Mesenchymal stem cell (in vitro differentiated cells and primary cell): Measurements from ENCODE around the gene SRSF10.

Source experiments
- DNase-seq: peaks from one replicate; pipeline ENCODE4 v3.0.0-alpha.2; 2013
- H2AFZ ChIP-seq: one replicate; pipeline ENCODE4 v1.6.1; 2013; ENCODE audit warnings: low read depth, mild to moderate bottlenecking, control low read depth, inconsistent platforms, low read length, moderate library complexity
- H2AK5ac ChIP-seq: 2 replicates; pipeline ENCODE4 v1.6.1; 2013; ENCODE audit warnings: low read length, moderate library complexity, mild to moderate bottlenecking, inconsistent platforms; ENCODE audit not compliant: severe bottlenecking
- H2BK120ac ChIP-seq: one replicate; pipeline ENCODE4 v1.6.1; 2013; ENCODE audit warnings: low read depth, mild to moderate bottlenecking, inconsistent platforms, low read length, moderate library complexity
- H2BK12ac ChIP-seq, 2 experiments: one replicate each; pipeline ENCODE4 v1.6.1; 2013; ENCODE audit warnings: inconsistent platforms in 2 of 2, low read length in 2 of 2, mild to moderate bottlenecking in 2 of 2, moderate library complexity in 2 of 2, control low read depth in 1 of 2
- H2BK15ac ChIP-seq: one replicate; pipeline ENCODE4 v1.6.1; 2013; ENCODE audit warnings: mild to moderate bottlenecking, low read depth, inconsistent platforms; ENCODE audit not compliant: poor library complexity, severe bottlenecking
- H2BK5ac ChIP-seq: 2 replicates; pipeline ENCODE4 v1.6.1; 2013; ENCODE audit warnings: low read depth, mild to moderate bottlenecking, low read length, control low read depth, inconsistent platforms; ENCODE audit not compliant: poor library complexity, severe bottlenecking
- H3K14ac ChIP-seq, 2 experiments: one replicate each; pipeline ENCODE4 v1.6.1; 2013; ENCODE audit warnings: inconsistent platforms in 2 of 2, low read length in 2 of 2, control low read depth in 1 of 2, mild to moderate bottlenecking in 1 of 2, moderate library complexity in 1 of 2
- H3K18ac ChIP-seq, 2 experiments: one replicate each; pipeline ENCODE4 v1.6.1; 2013; ENCODE audit warnings: inconsistent platforms in 2 of 2, low read length in 2 of 2, control low read depth in 1 of 2, low read depth in 1 of 2, mild to moderate bottlenecking in 1 of 2
- H3K23ac ChIP-seq, 2 experiments: one replicate each; pipeline ENCODE4 v1.6.1; 2013; ENCODE audit warnings: inconsistent platforms in 2 of 2, low read length in 2 of 2, mild to moderate bottlenecking in 2 of 2, moderate library complexity in 2 of 2, control low read depth in 1 of 2
- H3K27ac ChIP-seq: 2 replicates; pipeline ENCODE4 v1.5.1; 2013; ENCODE audit warnings: mild to moderate bottlenecking, moderate library complexity, low read length, control low read depth, inconsistent platforms; ENCODE audit not compliant: poor library complexity, severe bottlenecking
- H3K27me3 ChIP-seq, 2 experiments: 2 replicates each; pipeline versions ENCODE4 v1.6.1 to v1.7.0; 2013; ENCODE audit warnings: low read length in 2 of 2, mild to moderate bottlenecking in 2 of 2, moderate library complexity in 2 of 2, control low read depth in 1 of 2, inconsistent platforms in 1 of 2; ENCODE audit not compliant: control insufficient read depth in 1 of 2, insufficient read depth in 1 of 2
- H3K36me3 ChIP-seq, 2 experiments: 2 replicates each; pipeline versions ENCODE4 v1.6.1 to v1.7.0; 2013; ENCODE audit warnings: low read length in 2 of 2, control low read depth in 1 of 2, inconsistent platforms in 1 of 2, low read depth in 1 of 2, mild to moderate bottlenecking in 1 of 2; ENCODE audit not compliant: insufficient read depth in 2 of 2, control insufficient read depth in 1 of 2
- H3K4ac ChIP-seq, 2 experiments: one replicate each; pipeline ENCODE4 v1.6.1; 2013; ENCODE audit warnings: inconsistent platforms in 2 of 2, low read length in 2 of 2, mild to moderate bottlenecking in 2 of 2, moderate library complexity in 2 of 2, control low read depth in 1 of 2, low read depth in 1 of 2
- H3K4me1 ChIP-seq: 2 replicates; pipeline ENCODE4 v1.6.1; 2013; ENCODE audit warnings: low read depth, low read length, control low read depth; ENCODE audit not compliant: control insufficient read depth, insufficient read depth
- H3K4me2 ChIP-seq: 2 replicates; pipeline ENCODE4 v1.6.1; 2013; ENCODE audit warnings: low read length, mild to moderate bottlenecking, inconsistent platforms; ENCODE audit not compliant: poor library complexity, severe bottlenecking
- H3K4me3 ChIP-seq, 2 experiments: 2 replicates each; pipeline versions ENCODE4 v1.5.1 to v1.7.0; 2013; ENCODE audit warnings: low read length in 2 of 2, mild to moderate bottlenecking in 2 of 2, control low read depth in 1 of 2, low read depth in 1 of 2; ENCODE audit not compliant: insufficient read depth in 1 of 2
- H3K79me1 ChIP-seq: replicated peaks from 2 replicates; pipeline ENCODE4 v1.6.1; 2013; ENCODE audit warnings: mild to moderate bottlenecking, control low read depth, low read length, inconsistent platforms; ENCODE audit not compliant: poor library complexity, severe bottlenecking
- H3K9ac ChIP-seq: 2 replicates; pipeline ENCODE4 v1.7.0; 2013; ENCODE audit warnings: mild to moderate bottlenecking, low read length, moderate library complexity
- H3K9me3 ChIP-seq: 2 replicates; pipeline ENCODE4 v1.7.0; 2013; ENCODE audit warnings: mild to moderate bottlenecking, low read length; ENCODE audit not compliant: control insufficient read depth
- H4K8ac ChIP-seq: one replicate; pipeline ENCODE4 v1.6.1; 2013; ENCODE audit warnings: inconsistent platforms, mild to moderate bottlenecking, low read length, moderate library complexity
- H4K91ac ChIP-seq: one replicate; pipeline ENCODE4 v1.6.1; 2013; ENCODE audit warnings: mild to moderate bottlenecking, low read length, inconsistent platforms
- WGBS: methylation state at CpG from one replicate; pipeline ENCODE4 v1.1.7; 2013; ENCODE audit warnings: mixed read lengths; 5-methylcytosine and 5-hydroxymethylcytosine counted together

The SRSF10 gene

DNA sequence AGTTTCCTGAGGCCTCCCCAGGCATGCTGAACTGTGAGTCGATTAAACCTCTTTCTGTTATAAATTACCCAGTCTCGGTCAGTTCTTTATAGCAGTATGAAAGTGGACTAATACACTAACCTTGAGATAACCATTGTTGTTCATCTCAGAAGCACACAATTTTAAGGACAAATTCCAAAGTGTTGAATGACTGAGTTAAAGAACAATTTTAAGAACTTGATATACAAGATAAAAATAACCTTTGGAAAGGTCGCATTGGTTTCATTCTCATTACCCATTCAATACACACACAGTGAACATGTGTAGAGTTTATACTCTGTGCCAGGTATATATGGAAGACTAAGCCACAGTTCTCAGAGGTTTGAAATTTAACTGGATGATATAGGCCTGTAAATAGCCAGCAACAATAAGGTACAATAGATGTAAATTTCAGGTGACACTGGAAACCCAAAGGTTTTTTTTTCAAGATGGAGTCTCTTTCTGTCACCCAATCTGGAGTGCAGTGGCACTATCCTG, 19.1 kb upstream of the SRSF10 start:
- Histone ChIP-seq H3K27me3 (peaks cover 0 to 3% of the 10 kb centered on the region in 2 experiments), H4K91ac (no peak overlapping the region), H2AK5ac (no peak overlapping the region), H3K4me2 (no peak overlapping the region), H4K8ac (no peak overlapping the region), H2BK5ac (no peak overlapping the region), H3K14ac (no peak overlapping the region), H3K79me1 (no peaks in the 10 kb centered on the region), H2BK120ac (no peak overlapping the region), H3K23ac (no peak overlapping the region), H2BK15ac (no peak overlapping the region), H3K9me3 (no peaks in the 10 kb centered on the region), H3K4me3 (no peak overlapping the region), H3K36me3 (no peaks in the 10 kb centered on the region), H2AFZ (no peak overlapping the region), H2BK12ac (no peak overlapping the region), H3K27ac (no peak overlapping the region), H3K4me1 (peaks cover 2% of the 10 kb centered on the region), H3K4ac (no peak overlapping the region), H3K9ac (no peak overlapping the region), H3K18ac (no peak overlapping the region)
- DNase-seq: no peak
- WGBS: 100% methylated on average over 1 of the region's 3 CpGs

DNA sequence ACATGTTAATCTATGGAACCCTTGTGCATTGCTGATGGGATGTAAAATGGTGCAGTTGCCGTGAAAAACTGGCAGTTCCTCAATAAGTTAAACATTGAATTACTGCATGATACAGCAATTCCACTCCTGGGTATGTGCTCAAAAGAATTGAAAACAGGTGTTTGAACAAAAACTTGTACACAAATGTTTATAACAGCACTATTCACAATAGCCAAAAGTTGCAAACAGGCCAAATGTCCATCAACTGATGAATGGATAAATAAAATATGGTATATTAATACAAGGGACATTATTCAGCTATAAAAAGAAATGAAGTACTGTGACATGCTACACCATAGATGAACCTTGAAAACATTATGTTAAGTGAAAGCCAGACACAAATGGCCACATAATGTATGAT, 17.7 kb upstream of the SRSF10 start:
- H2BK120ac ChIP-seq: no peak overlapping the region
- 83% methylated on average over 1 of the region's 1 CpG for WGBS

DNA sequence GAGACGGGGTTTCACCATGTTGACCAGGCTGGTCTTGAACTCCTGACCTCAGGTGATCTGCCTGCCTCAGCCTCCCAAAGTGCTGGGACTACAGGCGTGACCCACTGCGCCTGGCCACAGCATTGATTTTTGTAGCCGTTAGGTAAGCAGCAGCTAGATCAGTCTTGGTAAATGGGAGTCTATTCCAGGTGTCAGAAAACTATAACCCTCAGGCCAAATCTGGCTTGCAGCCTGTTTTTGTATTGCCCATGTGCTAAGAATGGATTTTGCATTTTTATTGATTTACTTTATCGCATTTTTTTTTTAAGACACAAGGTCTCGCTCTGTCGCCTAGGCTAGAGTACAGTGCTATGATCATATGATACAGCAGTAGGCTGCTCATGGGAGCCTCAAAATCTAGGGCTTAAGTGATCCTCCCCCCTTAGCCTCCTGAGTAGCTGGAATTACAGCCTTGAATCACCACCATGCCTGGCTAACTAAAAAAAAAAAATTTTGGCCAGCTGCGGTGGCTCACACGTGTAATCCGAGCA, 16.6 kb upstream of the SRSF10 start:
- no peak overlapping the region for H4K8ac ChIP-seq
- no peak overlapping the region for H2AFZ ChIP-seq
- H3K9me3 ChIP-seq: no peaks in the 10 kb centered on the region
- no peak overlapping the region for H3K9ac ChIP-seq
- H3K4ac ChIP-seq: no peak overlapping the region
- no peaks in the 10 kb centered on the region for H3K36me3 ChIP-seq
- no peak overlapping the region for H2BK120ac ChIP-seq
- no peak overlapping the region for H4K91ac ChIP-seq
- H3K27ac ChIP-seq: no peak overlapping the region
- no peak overlapping the region for H3K18ac ChIP-seq
- no peak for DNase-seq
- no peak overlapping the region for H3K14ac ChIP-seq
- WGBS: 86% methylated on average over 10 of the region's 10 CpGs
- H3K23ac ChIP-seq: no peak overlapping the region
- H2AK5ac ChIP-seq: no peak overlapping the region
- no peak overlapping the region for H3K4me3 ChIP-seq
- no peak overlapping the region for H2BK12ac ChIP-seq
- H3K27me3 ChIP-seq: no peaks in the 10 kb centered on the region
- H3K79me1 ChIP-seq: no peaks in the 10 kb centered on the region
- H2BK5ac ChIP-seq: no peak overlapping the region
- no peak overlapping the region for H3K4me2 ChIP-seq
- H3K4me1 ChIP-seq: no peaks in the 10 kb centered on the region
- no peak overlapping the region for H2BK15ac ChIP-seq

More for the DNA sequence above, 17.7 kb upstream of the SRSF10 start:
- Histone ChIP-seq H3K27ac (no peak overlapping the region), H3K4me1 (no peaks in the 10 kb centered on the region), H3K4me3 (no peak overlapping the region), H2AFZ (no peak overlapping the region), H4K91ac (no peak overlapping the region), H4K8ac (no peak overlapping the region), H3K9ac (no peak overlapping the region), H3K79me1 (no peaks in the 10 kb centered on the region), H3K4me2 (no peak overlapping the region), H3K27me3 (no peaks in the 10 kb centered on the region), H3K23ac (no peak overlapping the region), H3K36me3 (no peaks in the 10 kb centered on the region), H2BK15ac (no peak overlapping the region), H3K9me3 (no peaks in the 10 kb centered on the region), H2BK12ac (no peak overlapping the region), H2AK5ac (no peak overlapping the region), H2BK5ac (no peak overlapping the region), H3K4ac (no peak overlapping the region), H3K14ac (no peak overlapping the region), H3K18ac (no peak overlapping the region)
- no peak for DNase-seq

DNA sequence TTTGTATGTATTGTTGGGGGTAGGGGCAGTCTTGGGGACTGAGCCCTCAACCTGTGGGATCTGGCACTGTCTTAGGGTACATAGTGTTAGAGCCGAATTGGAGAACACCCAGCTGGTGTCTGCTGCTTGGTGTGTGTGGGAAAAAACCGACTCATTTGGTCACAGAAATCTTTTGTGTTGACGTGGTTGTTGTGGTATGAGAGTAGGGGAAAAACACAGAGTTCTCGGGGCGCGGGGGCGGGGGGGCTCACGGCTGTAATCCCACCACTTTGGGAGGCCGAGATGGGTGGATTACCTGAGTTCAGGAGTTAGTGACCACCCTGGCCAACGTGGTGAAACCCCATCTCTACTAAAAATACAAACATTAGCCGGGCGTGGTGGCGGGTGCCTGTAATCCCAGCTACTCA, 15.3 kb upstream of the SRSF10 start:
- Histone ChIP-seq H4K91ac (no peak overlapping the region), H2AFZ (no peak overlapping the region), H2BK120ac (no peak overlapping the region), H3K18ac (no peak overlapping the region), H3K36me3 (no peaks in the 10 kb centered on the region), H4K8ac (no peak overlapping the region), H2BK15ac (no peak overlapping the region), H3K27ac (no peak overlapping the region), H3K27me3 (no peaks in the 10 kb centered on the region), H3K4ac (no peak overlapping the region), H2AK5ac (no peak overlapping the region), H3K4me3 (no peak overlapping the region), H3K9ac (no peak overlapping the region), H3K14ac (no peak overlapping the region), H3K79me1 (no peaks in the 10 kb centered on the region), H3K4me1 (no peaks in the 10 kb centered on the region), H3K9me3 (no peaks in the 10 kb centered on the region), H2BK12ac (no peak overlapping the region), H3K23ac (no peak overlapping the region), H2BK5ac (no peak overlapping the region), H3K4me2 (no peak overlapping the region)
- WGBS: 92% methylated on average over 13 of the region's 13 CpGs
- no peak for DNase-seq
